H54 (cell line): ENCODE data around the gene NOSIP.

Source experiments
- DNase-seq: peaks from one replicate; pipeline ENCODE4 v3.0.0; 2011; ENCODE audit warnings: low spot score, mixed read lengths; ENCODE audit not compliant: insufficient read length
- FAIRE-seq: peaks from 3 replicates; lab custom pipeline; 2011; peaks lifted over from hg19 to GRCh38; lab: Jason Lieb, UNC
- POLR2A ChIP-seq: IDR thresholded peaks from 2 replicates; pipeline ENCODE4 v1.6.1; 2011; ENCODE audit warnings: low read depth, mild to moderate bottlenecking, low read length

Gene NOSIP

DNA sequence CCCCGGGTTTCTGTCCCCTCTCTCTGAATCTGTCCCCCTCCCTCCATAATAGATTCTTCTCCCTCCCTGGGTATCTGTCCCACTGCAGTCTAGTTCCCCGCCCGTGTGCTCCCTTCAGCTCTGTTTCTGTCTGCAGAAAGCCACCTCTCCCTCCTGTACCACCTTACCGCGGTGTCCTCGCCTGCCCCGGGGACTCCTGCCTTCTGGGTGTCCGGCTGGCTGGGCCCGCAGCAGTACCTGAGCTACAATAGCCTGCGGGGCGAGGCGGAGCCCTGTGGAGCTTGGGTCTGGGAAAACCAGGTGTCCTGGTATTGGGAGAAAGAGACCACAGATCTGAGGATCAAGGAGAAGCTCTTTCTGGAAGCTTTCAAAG lies 66.6 kb downstream of the NOSIP start:
- no peak for DNase-seq
- FAIRE-seq: no peak
- no peak for TF ChIP-seq POLR2A

DNA sequence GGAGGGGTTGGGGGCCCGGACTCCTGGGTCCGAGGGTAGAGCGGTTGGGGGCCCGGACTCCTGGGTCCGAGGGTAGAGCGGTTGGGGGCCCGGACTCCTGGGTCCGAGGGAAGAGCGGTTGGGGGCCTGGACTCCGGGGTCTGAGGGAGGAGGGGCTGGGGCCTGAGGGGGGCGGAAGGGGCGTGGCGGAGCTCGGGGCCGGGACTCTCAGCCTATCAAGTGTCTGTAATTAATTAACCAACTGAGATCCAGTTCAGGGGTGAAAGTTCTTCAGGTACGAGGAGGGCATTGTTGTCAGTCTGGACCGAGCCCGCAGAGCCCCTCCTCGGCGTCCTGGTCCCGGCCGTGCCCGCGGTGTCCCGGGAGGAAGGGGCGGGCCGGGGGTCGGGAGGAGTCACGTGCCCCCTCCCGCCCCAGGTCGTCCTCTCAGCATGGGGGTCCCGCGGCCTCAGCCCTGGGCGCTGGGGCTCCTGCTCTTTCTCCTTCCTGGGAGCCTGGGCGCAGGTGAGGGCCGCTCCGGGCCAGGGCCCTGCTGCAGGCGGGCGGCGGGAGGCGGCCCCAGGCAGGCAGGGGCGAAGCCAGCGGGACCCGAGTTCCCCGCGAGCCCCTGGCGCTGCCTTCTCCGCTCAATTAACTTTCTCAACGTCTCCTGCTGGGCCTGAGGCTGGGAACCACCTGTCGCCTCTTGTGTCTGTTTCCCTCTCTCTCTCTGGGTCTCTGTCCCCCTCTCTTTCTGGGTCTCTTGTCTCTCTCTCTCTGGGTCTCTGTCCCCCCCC lies 67.2 kb downstream of the NOSIP start:
- TF ChIP-seq POLR2A: no peak
- no peak for FAIRE-seq
- DNase-seq: no peak

DNA sequence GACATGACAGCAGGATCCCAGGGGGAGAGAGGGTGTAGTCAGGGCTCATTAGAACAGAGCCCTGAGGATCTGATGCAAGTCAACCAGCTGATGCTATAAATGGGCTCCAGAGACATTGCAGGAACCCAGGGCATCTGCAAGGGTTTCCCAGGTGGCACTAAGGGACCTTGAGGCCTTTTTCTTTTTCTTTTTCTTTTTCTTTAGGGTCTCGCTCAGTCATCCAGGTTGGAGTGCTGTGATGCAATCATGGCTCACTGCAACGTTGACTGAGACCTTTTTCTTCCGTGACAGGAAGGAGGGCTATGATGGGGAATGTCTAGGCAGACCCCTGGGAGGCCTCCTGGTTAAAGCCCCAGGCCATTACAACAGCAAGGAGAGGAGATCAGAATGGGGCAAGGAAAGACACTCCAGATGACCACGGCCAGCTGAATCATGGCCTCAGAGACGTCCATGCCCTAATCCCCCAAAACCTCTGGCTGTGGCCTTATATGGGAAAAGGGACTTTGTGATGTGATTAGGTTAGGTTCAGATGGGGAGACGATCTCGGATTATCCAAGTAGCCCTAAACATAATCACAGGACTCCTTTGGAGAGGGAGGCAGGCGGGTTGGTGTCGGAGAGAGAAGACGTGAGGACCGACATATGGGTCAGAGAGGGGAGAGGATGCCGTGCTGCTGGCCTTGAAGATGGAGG lies 72.4 kb downstream of the NOSIP start:
- no peak for TF ChIP-seq POLR2A
- FAIRE-seq (no peak), DNase-seq (no peak)

DNA sequence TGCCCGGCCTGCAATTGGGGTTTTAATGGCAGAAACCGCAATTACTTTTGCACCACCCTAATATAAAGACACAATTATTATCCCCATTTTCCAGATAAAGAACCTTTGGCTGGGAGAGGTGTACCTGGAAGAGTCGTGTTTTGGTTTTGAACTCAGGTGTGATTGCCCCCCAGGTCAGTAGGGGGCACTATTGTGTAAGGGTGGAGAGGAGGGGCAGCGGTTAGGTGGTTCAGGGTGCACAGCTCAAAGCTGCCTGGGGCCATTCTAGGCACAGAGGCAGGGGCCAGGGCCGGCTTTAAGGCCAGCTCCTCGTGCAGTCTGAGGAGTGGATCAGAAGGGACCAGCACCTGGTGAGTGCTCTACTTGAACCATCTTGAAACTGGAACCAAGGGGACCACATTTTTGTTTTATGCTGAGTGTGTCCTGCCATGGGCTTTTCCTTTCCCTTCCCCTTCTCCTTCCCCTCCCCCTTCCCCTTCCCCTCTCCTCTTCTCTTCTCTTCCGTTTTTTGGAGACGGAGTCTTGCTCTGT lies 73.7 kb downstream of the NOSIP start:
- DNase-seq (peak; percentile 84), FAIRE-seq (no peak)
- TF ChIP-seq POLR2A: no peak
